Suppressor macrophage treated with lipopolysaccharide for 1 hour (primary cell): ENCODE data around the gene EML6.
"Not testable (repeated sequence)": the region's sequence is repeated elsewhere in the genome, so short reads cannot be mapped to it uniquely, and the experiment has no call there.

Experiments
- DNase-seq, 3 donors: peaks; one replicate each; pipeline ENCODE4 v3.0.0-alpha.2; 2020 to 2022

The EML6 gene

DNA sequence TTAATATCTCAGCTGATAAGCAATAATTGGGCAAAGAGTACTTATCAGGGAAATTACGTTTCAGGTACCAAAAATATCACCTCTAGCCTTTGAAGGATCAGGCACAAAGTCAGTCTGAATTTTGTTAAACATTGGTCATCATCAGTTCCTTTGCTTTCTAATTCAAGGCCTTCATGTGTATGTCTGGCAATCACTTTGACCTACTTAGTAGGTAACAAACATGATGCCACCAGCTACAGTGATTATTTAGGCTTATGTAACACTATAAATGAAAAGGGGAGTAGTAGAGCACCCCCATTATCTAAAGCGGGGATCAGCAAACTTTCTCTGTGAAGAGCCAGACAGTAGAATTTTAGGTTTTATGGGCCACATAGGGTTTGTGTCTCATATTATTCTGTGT lies 251.7 kb downstream of the EML6 start:
- no peak for DNase-seq

DNA sequence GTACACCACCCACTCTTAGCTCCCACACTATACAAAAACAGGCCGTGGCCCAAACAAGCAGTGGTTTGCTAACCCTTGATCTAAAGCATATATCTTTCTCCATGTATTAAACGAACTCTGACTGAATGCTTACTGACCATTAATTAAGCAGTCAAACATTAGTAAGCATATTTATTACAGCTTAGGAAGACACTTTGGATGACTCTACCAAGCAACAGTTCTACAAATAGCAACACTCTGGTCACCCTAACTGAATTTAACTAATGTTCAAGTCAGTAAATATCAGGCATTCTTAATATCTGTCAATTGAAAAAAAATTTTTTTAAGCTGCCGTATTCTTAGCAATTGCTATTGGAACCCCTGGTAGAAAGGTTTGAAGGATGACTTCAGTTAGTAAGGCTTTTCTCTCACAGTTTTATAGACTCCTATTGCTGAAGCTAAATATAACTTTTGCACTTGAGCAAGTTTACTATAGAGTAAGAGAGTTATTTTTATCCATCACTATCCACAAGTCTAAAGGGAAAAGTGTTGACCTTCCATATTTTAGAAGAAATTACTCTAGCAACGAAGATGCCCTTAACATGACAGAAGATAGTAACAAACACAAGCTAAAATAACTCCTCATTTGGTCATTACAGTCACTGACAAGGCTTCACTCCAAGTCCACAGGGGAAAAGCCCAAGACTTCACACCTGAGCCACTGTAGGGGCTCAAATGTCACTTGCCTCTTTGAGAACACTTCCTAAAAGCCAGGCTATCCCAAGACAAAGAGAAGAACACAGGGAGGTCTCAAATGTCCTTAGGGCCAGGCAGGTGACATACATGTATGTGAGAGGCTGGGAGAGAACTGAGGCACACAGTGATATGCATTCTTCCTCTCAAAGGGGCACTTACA lies 252.4 kb downstream of the EML6 start:
- DNase-seq = no peak

DNA sequence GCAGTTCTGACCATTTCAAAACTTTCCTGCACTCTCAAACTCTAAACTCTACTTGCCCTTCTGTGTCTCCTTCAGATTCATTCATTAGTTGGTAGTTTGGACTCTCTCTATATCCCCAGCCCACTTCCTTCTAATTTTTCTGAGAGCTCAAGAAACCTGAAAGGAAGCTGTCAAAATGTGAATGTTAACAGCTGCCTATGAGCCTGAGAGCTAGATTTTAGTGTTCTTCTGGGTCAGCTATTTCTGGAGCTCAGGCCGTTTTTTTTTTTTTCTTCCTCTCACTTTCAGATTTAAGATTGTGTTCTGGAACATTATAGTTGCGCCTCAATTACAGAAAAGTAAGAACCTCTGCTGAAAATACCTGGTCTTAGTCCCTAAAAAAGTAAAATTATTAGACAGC lies 253.7 kb downstream of the EML6 start:
- DNase-seq = no peak

DNA sequence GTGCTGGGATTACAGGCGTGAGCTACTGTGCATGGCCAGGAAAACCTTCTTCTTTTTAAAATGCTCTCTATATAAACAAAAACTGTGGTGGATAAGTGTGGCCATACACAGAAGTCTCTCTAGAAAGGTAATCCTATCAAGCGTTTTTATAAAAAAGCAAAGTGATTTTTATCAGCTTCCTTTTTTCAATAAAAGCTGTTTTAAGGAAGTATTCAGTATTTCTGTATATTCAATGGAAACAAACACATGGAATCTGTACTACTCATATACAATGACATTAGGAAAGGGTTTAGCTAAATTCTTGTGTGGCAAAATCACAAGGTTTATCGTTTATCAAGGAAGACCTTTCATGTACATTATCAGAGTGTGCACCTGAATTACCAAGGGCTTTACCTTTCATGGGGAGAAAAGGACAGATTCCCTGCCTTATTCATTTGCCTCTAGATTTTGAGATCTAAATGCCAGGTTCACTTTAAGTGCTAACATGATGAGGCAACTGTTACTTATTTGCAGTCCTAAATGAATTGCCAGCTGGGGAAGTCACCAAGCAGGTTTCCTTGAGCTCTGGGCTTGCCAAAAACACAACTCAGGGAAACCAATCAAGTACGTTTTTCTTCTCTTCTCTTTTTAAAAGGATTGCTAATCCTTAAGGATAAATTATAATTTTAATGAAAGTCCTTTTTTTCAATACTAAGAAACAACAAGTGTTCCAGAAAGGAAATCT lies 256.0 kb downstream of the EML6 start:
- no peak for DNase-seq

DNA sequence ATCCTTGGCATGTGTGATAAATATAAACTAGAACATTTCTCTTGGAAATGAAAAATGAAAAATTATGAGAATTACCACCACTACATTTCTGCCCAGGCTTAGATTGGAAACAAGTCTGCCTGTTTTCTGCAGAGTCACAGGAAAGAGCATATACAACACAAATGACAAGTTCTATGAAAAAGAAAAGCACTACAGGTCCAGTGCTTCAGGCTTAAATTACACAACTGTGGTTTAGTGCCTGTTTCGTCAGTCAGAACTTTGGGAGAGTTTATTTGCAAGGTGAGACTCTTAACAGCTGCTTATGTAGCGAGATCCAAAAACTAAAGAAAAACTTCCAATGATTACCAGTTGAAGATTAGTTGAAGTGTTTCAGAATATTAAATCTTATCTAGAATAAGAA lies 257.9 kb downstream of the EML6 start:
- no peak for DNase-seq

DNA sequence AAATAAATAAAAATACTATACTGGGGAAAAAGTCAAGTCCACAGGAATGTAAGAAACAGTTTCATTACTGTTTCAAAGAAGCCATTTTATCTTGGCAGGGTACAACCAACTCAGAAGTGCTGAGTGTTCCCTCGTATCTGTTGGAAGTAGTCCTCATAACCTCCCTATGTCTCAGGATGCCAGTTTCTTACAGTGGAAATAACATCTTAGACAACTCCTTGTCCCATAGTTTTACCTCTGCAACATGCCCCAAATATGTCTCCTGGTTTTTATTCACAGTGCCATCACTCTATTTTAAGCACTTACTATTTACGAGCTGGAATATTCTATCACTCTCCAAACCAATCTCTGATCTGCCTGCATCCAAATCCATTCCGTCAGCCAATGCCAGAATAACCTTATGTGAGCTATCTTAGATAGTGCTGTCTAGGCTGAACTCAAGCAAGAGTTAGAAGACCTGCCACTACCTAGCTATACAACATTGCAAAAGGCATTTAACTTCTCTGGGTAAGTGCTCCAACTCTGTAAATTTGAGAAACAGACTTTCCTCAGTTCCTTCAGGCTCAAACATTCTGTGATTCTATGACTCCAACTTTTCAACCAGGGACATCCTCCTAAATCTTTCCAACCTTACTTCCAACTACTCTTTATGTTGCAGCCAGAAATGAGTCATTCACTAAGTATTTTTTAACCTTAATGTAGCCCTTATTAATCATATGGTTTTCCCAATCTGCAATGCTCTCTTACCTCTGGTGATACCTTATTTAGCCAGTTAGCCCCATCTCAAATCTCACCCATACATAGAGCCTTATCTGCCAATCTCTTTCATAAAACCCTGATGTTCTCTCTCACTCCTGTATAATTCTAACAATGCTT lies 260.1 kb downstream of the EML6 start:
- no peak for DNase-seq

DNA sequence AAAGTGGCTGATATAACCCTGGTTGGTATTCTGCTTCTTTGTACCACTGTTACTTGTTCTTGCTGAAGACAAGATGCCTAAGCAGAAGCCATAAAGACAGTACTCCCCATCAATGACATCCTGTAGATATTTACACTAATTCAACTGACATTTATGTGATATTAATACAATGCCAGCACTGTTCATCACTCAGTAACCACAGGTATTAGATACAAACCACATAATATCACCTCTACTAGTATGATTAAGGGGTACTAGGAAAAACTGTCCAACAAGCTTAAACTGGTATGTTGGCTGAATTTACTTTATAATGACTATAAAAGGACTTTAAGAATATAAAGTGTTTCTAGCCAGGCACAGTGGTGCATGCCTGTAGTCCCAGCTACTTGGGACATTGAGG lies 261.0 kb downstream of the EML6 start:
- DNase-seq = no peak

DNA sequence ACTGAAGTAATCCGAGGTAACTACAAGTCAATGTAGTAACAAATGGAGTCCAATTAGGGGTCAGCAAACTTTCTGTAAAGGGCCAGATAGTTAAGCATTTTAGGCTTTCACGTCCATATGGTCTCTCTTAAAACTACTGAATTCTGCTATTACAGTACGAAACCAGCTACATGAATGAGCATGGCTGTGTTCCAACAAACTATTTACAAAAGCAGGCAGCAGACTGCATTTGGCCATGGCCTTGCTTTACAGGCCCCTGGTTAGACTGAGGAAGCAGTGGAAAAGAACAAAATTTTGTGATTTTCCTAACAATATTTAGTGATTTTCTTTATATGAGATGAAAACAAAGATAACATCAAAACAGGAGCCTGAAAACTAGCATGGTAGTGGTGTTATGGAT lies 262.8 kb downstream of the EML6 start:
- no peak for DNase-seq

DNA sequence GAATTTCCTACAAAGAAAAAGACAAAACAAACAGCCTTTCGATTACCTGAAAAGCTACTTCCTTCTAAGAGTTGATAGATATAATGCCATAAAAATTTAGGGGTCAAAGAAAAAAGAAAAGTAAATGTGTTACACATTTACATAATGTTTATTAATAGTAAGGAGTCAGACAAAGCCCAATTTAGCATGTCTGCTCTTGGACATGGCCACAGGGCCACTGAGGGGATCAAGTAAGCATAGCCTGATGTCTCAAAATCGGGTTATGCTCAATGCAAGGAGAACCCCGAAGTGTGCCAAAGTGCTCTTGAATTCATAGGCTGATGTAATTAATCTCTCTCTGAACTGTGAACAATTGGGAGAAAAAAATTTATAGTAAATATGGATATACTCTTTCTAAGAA lies 265.1 kb downstream of the EML6 start:
- DNase-seq = no peak

DNA sequence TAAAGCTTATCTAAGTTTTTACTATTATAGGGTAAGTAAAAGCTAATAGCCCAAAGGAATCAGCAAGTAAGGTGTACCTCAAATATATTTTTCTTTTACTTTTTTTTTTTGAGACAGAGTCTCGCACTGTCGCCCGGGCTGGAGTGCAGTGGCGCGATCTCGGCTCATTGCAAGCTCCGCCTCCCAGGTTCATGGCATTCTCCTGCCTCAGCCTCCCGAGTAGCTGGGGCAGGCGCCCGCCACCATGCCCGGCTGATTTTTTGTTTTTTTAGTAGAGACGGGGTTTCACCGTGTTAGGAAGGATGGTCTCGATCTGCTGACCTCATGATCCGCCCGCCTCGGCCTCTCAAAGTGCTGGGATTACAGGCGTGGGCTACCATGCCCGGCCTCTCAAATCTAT lies 267.2 kb downstream of the EML6 start:
- not testable (repeated sequence) for DNase-seq

DNA sequence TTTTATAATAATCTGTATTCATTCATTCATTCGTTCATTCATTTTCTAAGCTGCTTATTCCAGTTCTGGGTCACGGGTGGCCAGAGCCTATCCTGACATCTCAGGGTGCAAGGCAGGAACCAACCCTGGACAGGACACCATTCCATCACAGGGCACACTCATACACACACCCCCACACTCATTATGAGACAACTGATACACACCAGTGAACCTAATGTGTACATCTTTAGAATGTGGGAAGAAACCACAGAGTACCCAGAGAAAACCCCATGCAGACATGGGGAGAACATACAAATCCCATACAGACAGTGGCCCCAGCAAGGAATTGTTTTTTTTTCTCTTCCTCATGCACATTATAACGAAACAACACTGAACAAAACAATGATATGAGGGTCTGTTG lies 272.1 kb downstream of the EML6 start:
- no peak for DNase-seq

DNA sequence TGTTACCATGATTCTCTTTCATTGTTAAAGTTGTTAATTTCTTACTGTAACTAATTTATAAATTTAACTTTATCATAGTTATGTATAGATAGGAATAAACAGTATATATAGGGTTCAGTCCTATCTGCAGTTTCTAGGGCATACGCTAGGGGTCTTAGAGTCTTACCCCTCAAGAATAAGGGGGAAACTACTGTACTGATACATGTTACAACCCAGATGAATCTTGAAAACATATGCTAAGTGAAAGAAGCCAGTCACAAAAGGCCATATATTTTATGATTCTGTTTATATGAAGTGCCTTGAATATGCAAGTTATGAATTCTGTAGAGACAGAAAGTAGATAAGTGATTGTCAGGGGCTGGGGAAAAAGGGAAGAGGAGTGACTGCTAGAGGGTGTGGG lies 274.4 kb downstream of the EML6 start:
- no peak for DNase-seq

DNA sequence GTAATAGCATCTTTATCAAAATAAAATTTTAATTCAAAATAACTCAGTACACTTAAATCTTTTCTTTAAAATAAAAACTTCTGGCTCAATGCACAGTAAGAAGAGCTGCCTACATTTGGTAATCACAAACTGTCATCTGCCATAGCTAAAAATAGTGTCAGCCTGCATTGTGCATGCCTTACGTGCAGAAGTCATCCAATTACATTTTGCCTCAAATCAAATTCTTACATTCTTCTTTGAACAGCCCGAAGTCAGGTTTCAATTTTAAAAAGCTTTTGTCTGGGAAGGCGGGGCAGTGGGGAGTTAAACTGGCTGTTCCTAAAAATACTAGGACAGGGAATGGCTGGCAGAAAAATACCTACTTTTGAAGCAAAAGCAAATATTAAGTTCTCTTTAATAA lies 275.7 kb downstream of the EML6 start:
- DNase-seq = peak; percentile 14 to 57 (median 36)

DNA sequence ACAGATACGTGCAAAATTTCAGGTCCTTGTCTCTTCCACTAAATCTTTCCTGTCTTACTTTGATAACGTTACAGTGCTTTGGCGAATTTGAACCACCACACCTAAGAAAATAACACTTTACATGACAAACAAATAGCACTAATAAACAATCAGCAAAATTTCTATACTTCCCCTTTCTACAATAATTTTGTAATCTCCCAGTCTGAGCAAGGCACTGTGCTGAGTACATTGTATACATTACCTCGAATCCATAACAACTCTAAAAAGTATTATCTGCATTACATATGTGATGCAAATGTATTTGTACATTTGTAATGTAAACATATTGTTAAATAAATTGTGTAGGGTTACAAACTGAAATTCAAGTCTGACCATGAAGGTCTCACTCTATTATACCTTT lies 276.9 kb downstream of the EML6 start:
- peak; percentile 22 to 63 (median 60) for DNase-seq

DNA sequence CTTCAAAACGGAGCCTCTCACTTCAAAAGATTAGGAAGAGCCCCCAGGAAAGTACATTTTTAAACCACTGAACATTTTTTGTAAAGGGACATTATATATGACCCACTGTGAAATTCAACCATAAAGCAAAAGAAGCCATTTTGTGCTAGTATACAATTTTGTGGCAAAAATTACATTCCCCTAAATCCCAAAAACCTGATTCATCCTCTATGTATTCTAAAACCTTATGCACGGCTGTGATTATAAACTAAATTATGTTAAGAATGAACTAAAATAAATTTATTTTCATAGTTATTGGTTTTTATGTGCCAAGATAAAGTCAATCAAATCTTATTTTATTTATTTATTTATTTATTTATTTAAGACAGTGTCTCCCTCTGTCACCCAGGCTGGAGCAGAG lies 278.3 kb downstream of the EML6 start:
- DNase-seq = no peak

DNA sequence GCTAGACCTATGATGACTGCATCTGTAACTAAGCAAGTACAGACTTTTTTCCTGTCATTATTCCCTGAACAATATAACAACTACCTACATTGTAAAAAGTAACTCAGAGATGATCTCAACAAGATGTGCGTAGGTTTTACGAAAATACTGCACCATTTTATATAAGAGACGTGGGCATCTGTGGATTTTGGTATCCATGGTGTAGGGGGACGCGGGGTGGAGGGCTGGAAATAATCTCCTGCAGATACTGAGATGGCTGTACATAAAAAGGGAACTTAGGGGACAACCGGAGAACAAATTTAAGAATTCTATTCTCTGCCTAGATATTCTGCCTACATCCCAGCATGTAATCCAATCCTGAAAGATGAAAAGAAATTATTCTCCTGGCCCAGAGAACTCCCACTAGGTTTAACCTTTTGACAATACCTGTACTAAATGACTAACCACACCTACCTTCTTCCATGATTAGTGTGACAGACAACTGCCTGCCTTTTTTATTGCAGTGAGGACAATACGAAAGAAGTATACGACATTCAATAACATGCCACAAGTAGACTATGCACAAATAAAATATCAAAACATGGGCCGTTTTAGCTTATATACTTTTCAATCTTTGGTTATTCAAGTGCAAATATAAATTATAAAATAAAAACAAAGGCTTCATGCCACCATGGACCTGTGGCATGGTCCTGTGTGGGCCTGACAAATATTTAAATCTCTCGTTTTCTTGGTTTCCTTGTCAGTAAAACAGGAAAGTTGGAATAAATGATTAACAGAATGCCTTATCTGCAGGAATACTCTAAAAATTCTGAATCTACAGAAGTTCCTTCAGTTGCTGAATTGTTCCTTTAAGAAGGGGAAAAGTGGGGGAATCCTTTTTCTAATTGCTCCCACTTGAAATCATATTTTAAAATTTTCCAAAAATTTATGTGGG lies 280.5 kb downstream of the EML6 start:
- no peak for DNase-seq

DNA sequence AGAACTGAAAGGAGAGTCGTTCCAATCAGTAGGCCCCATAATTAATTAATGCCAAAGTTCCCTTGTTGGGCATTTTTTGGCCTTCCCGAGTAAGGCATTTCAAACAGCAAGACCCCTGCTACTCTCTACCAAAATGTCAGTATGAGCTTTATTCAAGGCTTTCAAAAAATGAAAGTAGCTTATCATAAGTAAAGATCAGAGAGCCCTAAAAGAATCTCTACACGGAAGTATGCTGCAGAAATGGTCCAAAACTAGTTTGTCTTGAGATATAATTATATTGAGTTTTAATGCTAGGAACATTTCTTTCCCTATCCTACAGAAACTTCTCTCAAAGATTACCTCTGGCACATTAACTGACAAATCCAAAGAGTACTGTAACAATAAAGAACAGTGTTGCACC lies 282.8 kb downstream of the EML6 start:
- DNase-seq = no peak

DNA sequence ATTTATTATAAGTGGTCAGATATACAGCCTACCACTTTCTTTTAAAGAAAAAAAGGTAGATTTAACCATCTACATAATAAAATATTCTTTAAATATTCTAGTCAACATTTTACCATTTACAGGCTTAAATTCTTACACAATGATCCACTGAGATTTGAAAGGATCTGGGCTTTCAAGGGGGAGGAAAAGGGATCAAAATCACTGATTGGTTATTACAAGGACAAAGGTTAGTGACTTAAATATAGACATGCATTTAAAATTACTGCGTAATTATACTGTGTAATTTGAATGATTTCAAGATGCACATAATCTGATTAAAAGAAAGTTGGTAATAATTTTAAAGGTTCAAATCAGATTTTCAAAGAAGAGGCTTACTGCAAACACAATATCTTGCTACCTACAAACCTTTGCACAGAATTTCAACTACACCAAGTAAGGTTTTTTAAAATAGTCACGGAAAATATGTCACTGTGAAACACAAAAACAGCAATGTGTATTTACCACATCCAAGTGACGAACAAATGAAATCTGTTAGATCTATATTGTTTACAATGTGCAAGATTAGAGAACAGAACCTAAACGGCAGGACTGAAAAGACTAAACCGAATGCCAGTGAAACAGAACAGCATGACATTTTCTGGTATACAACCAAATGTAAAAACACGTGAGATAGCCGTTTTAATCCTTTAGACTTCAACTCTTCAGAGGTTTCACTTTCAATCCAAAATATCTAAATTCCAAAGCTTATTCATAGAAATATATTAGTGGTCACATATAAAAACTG lies 286.0 kb downstream of the EML6 start:
- no peak for DNase-seq

DNA sequence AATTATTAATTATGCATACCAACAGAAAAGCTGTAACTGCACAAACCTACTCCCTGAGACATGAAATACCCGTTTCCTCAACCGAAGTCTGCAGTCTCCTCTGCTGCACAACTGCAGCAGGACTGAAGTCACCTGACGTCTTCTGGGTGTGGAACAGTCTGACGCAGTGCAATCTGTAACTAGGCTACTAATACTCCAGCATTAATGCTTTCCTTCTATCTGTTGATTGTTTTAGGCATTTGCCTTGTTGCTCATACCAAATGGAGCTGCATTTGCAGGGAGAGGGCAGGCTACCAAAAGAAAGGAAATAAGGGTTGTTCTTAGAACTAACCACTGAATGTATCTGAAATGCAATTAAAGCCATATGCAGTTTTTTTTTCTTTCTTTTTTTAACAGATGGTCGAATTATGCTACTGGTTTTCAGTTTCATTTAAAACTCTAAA lies 286.7 kb downstream of the EML6 start:
- peak; percentile 57 to 74 (median 71) for DNase-seq

DNA sequence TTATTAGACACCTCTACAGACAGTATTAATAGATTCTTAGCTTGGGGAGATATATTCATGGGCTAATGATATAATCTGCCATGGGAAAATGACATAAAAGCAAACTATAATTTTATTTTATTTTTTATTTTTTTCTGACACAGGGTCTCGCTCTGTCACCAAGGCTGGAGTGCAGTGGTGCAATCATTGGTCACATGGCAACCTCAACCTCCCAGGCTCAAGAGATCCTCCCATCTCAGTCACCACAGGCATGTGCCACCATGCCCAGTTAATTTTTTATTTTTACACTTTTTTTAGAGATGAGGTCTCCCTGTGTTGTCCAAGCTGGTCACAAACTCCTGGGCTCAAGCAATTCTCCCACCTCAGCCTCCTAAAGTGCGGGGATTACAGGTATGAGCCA lies 287.5 kb downstream of the EML6 start:
- DNase-seq = peak; percentile 58 to 68 (median 58)
